ENCODE measurements around the gene REV1.

Gene REV1

GRCh38 chr2:99448556-99448955 lies 41.3 kb downstream of the REV1 start:
- DNase-seq (ENCODE audit: low read depth) = no peak

GRCh38 chr2:99445065-99445464 lies 44.8 kb downstream of the REV1 start:
- DNase-seq (ENCODE audit: low read depth) = no peak

GRCh38 chr2:99444222-99444621 lies 45.6 kb downstream of the REV1 start:
- no peak for DNase-seq (ENCODE audit: low read depth)

GRCh38 chr2:99442837-99443236 lies 47.0 kb downstream of the REV1 start:
- no peak for DNase-seq (ENCODE audit: low read depth)

GRCh38 chr2:99439971-99440505 lies 49.8 kb downstream of the REV1 start:
- DNase-seq (ENCODE audit: low read depth) = no peak

- no peak for DNase-seq (ENCODE audit: low read depth)
Observed at GRCh38 chr2:99436874-99437273, 52.9 kb downstream of the REV1 start.

- no peak for DNase-seq (ENCODE audit: low read depth)
Observed at GRCh38 chr2:99433340-99433739, 56.5 kb downstream of the REV1 start.

- DNase-seq (ENCODE audit: low read depth) = no peak
Observed at GRCh38 chr2:99431587-99432275, 58.1 kb downstream of the REV1 start.

GRCh38 chr2:99430614-99431291 lies 59.1 kb downstream of the REV1 start:
- DNase-seq (ENCODE audit: low read depth) = no peak

- no peak for DNase-seq (ENCODE audit: low read depth)
Observed at GRCh38 chr2:99425022-99425421, 64.8 kb downstream of the REV1 start.

GRCh38 chr2:99424371-99424770 lies 65.4 kb downstream of the REV1 start:
- DNase-seq (ENCODE audit: low read depth) = no peak

- no peak for DNase-seq (ENCODE audit: low read depth)
Observed at GRCh38 chr2:99422599-99422998, 67.2 kb downstream of the REV1 start.

GRCh38 chr2:99421469-99421868 lies 68.3 kb downstream of the REV1 start:
- no peak for DNase-seq (ENCODE audit: low read depth)

- DNase-seq (ENCODE audit: low read depth) = no peak
Observed at GRCh38 chr2:99420751-99421299, 69.0 kb downstream of the REV1 start.

- no peak for DNase-seq (ENCODE audit: low read depth)
Observed at GRCh38 chr2:99420031-99420430, 69.8 kb downstream of the REV1 start.

- no peak for DNase-seq (ENCODE audit: low read depth)
Observed at GRCh38 chr2:99417396-99417795, 72.4 kb downstream of the REV1 start.

GRCh38 chr2:99414566-99414965 lies 75.3 kb downstream of the REV1 start:
- no peak for DNase-seq (ENCODE audit: low read depth)

GRCh38 chr2:99410276-99410675 lies 79.5 kb downstream of the REV1 start:
- DNase-seq (ENCODE audit: low read depth) = no peak

GRCh38 chr2:99406137-99406536 lies 83.7 kb downstream of the REV1 start:
- no peak for DNase-seq (ENCODE audit: low read depth)

- DNase-seq (ENCODE audit: low read depth) = no peak
Observed at GRCh38 chr2:99404797-99405669, 84.8 kb downstream of the REV1 start.

GRCh38 chr2:99404039-99404796 lies 85.6 kb downstream of the REV1 start:
- DNase-seq (ENCODE audit: low read depth) = no peak

GRCh38 chr2:99403524-99403923 lies 86.3 kb downstream of the REV1 start:
- DNase-seq (ENCODE audit: low read depth) = no peak

Measured in T-helper 22 cell (primary cell).